Spinal cord (tissue), 10 donors: Measurements from ENCODE around the gene RS1. TPM values are rescaled to one million over a fixed set of nuclear protein-coding genes. Genes with fewer than 3 reads are reported as not detected.

Experiments used
- DNase-seq, 6 donors: peaks; one replicate each; pipeline versions ENCODE4 v3.0.0 to v3.0.0-alpha.2; 2013 to 2015; ENCODE audit warnings: low spot score in 6 of 6, low read depth in 4 of 6
- H3K27ac ChIP-seq: one replicate; pipeline ENCODE4 v1.5.1; 2013; ENCODE audit warnings: low read depth, low read length, control low read depth
- H3K27me3 ChIP-seq: one replicate; pipeline ENCODE4 v1.6.1; 2013; ENCODE audit warnings: low read length; ENCODE audit not compliant: control insufficient read depth, insufficient read depth
- H3K36me3 ChIP-seq: one replicate; pipeline ENCODE4 v1.6.1; 2013; ENCODE audit warnings: low read length; ENCODE audit not compliant: control insufficient read depth, insufficient read depth
- H3K4me1 ChIP-seq: one replicate; pipeline ENCODE4 v1.6.1; 2013; ENCODE audit warnings: low read length; ENCODE audit not compliant: control insufficient read depth, insufficient read depth
- H3K4me3 ChIP-seq: one replicate; pipeline ENCODE4 v1.5.1; 2013; ENCODE audit warnings: low read depth, low read length, control low read depth
- H3K9me3 ChIP-seq: one replicate; pipeline ENCODE4 v1.6.1; 2013; ENCODE audit warnings: low read length; ENCODE audit not compliant: control insufficient read depth, insufficient read depth
- WGBS: methylation state at CpG from one replicate; pipeline ENCODE4 v1.1.5; 2013; ENCODE audit warnings: missing lambda C conversion rate; ENCODE audit not compliant: insufficient coverage; 5-methylcytosine and 5-hydroxymethylcytosine counted together
- polyA plus RNA-seq, 2 donors: library from polyadenylated mRNA; unstranded; fragments of 120-200 nt; gene quantifications; one replicate each; pipeline ENCODE4 v1.2.1, GENCODE V29; 2013; ENCODE audit not compliant: insufficient read length in 2 of 2
- total RNA-seq, 2 donors: library from RNA; depleted of rRNA in 1 of 2; stranded (reverse); fragments of 120-200 nt in 1 of 2; fragments of >200 nt in 1 of 2; gene quantifications; one replicate each; pipeline versions ENCODE4 v1.2.3 to v1.2.4, GENCODE V29; 2013 to 2014
- donor health status: healthy.

The RS1 gene
- total and polyA plus RNA-seq, 4 donors: 0.06 to 0.41 (median 0.33) TPM; not detected in 1

- H3K36me3 ChIP-seq: no peaks in the 10 kb centered on the region
- H3K4me1 ChIP-seq: peaks cover 4% of the 10 kb centered on the region
- H3K27ac ChIP-seq: no peak overlapping the region
- no peaks in the 10 kb centered on the region for H3K9me3 ChIP-seq
- no peaks in the 10 kb centered on the region for H3K27me3 ChIP-seq
- DNase-seq: no peak
- no CpG with 5 or more reads among the region's 4 CpGs for WGBS
- H3K4me3 ChIP-seq: no peak overlapping the region
These were observed 24.3 kb downstream of the RS1 start for GRCh38 chrX:18647621-18648020.

- Histone ChIP-seq H3K4me1 (peaks cover 3% of the 10 kb centered on the region), H3K36me3 (no peaks in the 10 kb centered on the region), H3K4me3 (no peak overlapping the region), H3K27me3 (peaks cover 2% of the 10 kb centered on the region), H3K9me3 (no peaks in the 10 kb centered on the region), H3K27ac (no peak overlapping the region)
- 67% methylated on average over 1 of the region's 3 CpGs for whole genome bisulfite sequencing
- DNase-seq: no peak
These were observed 28.1 kb downstream of the RS1 start for GRCh38 chrX:18643853-18644252.

GRCh38 chrX:18643243-18643642 is 28.7 kb downstream of the RS1 start:
- no peak overlapping the region for H3K4me3 ChIP-seq
- H3K27me3 ChIP-seq: peaks cover 2% of the 10 kb centered on the region
- H3K27ac ChIP-seq: no peak overlapping the region
- no peaks in the 10 kb centered on the region for H3K9me3 ChIP-seq
- WGBS: 87% methylated on average over 3 of the region's 3 CpGs
- peaks cover 3% of the 10 kb centered on the region for H3K4me1 ChIP-seq
- DNase-seq: no peak
- no peaks in the 10 kb centered on the region for H3K36me3 ChIP-seq

GRCh38 chrX:18640686-18641085 is 31.2 kb downstream of the RS1 start:
- DNase-seq: peak in 3 of 6 donors; percentile 0 to 76 (median 29)
- 28% methylated on average over 9 of the region's 10 CpGs for WGBS
- H3K4me1 ChIP-seq: peaks cover 3% of the 10 kb centered on the region
- no peaks in the 10 kb centered on the region for H3K36me3 ChIP-seq
- no peak overlapping the region for H3K4me3 ChIP-seq
- peaks cover 3% of the 10 kb centered on the region for H3K9me3 ChIP-seq
- H3K27ac ChIP-seq: no peak overlapping the region
- H3K27me3 ChIP-seq: peaks cover 2% of the 10 kb centered on the region

GRCh38 chrX:18639280-18639679 is 32.6 kb downstream of the RS1 start:
- DNase-seq: no peak
- peaks cover 4% of the 10 kb centered on the region for H3K9me3 ChIP-seq
- H3K27me3 ChIP-seq: peaks cover 2% of the 10 kb centered on the region
- H3K36me3 ChIP-seq: no peaks in the 10 kb centered on the region
- no CpG with 5 or more reads among the region's 2 CpGs for WGBS
- peaks cover 3% of the 10 kb centered on the region for H3K4me1 ChIP-seq
- H3K27ac ChIP-seq: no peak overlapping the region
- H3K4me3 ChIP-seq: no peak overlapping the region

GRCh38 chrX:18638398-18638797 is 33.5 kb downstream of the RS1 start:
- no peaks in the 10 kb centered on the region for H3K36me3 ChIP-seq
- DNase-seq: no peak
- H3K4me3 ChIP-seq: no peak overlapping the region
- peaks cover 4% of the 10 kb centered on the region for H3K9me3 ChIP-seq
- no peak overlapping the region for H3K27ac ChIP-seq
- peaks cover 2% of the 10 kb centered on the region for H3K27me3 ChIP-seq
- WGBS: no CpG with 5 or more reads among the region's 2 CpGs
- peaks cover 3% of the 10 kb centered on the region for H3K4me1 ChIP-seq

- Histone ChIP-seq H3K4me3 (no peak overlapping the region), H3K4me1 (no peaks in the 10 kb centered on the region), H3K36me3 (peaks cover 11% of the 10 kb centered on the region), H3K9me3 (peaks cover 3% of the 10 kb centered on the region), H3K27me3 (peaks cover 3% of the 10 kb centered on the region), H3K27ac (no peak overlapping the region)
- DNase-seq: no peak
- 84% methylated on average over 7 of the region's 8 CpGs for WGBS
These were observed 41.0 kb downstream of the RS1 start for GRCh38 chrX:18630934-18631333.

GRCh38 chrX:18624599-18624998 is 47.3 kb downstream of the RS1 start:
- no peaks in the 10 kb centered on the region for H3K9me3 ChIP-seq

GRCh38 chrX:18620349-18620748 is 51.6 kb downstream of the RS1 start:
- Histone ChIP-seq H3K9me3 (no peaks in the 10 kb centered on the region), H3K27me3 (no peaks in the 10 kb centered on the region), H3K27ac (no peak overlapping the region), H3K36me3 (peaks cover 5% of the 10 kb centered on the region), H3K4me1 (no peaks in the 10 kb centered on the region), H3K4me3 (no peak overlapping the region)
- DNase-seq: no peak
- WGBS: 40% methylated on average over 1 of the region's 8 CpGs

More at GRCh38 chrX:18624599-18624998, 47.3 kb downstream of the RS1 start:
- Histone ChIP-seq H3K27me3 (no peaks in the 10 kb centered on the region), H3K36me3 (peaks cover 16% of the 10 kb centered on the region), H3K4me3 (no peak overlapping the region), H3K4me1 (no peaks in the 10 kb centered on the region), H3K27ac (no peak overlapping the region)
- peak in 1 of 6 donors; percentile 3 for DNase-seq
- no CpG with 5 or more reads among the region's 2 CpGs for WGBS

GRCh38 chrX:18619288-18619687 is 52.6 kb downstream of the RS1 start:
- no peaks in the 10 kb centered on the region for H3K4me1 ChIP-seq
- H3K27ac ChIP-seq: no peak overlapping the region
- H3K27me3 ChIP-seq: no peaks in the 10 kb centered on the region
- peak in 1 of 6 donors; percentile 1 for DNase-seq
- 100% methylated on average over 1 of the region's 2 CpGs for WGBS
- no peaks in the 10 kb centered on the region for H3K9me3 ChIP-seq
- H3K36me3 ChIP-seq: no peaks in the 10 kb centered on the region
- H3K4me3 ChIP-seq: no peak overlapping the region
